Motor neuron (in vitro differentiated cells): Measurements from ENCODE around the gene MEI1. TPM values are rescaled to one million over a fixed set of nuclear protein-coding genes. Genes with fewer than 3 reads are reported as not detected.
"Not testable (repeated sequence)": the region's sequence is repeated elsewhere in the genome, so short reads cannot be mapped to it uniquely, and the experiment has no call there.

Source experiments
- ATAC-seq, 8 experiments: fragments of 200-7000 bp; cut with Tn5 transposase; replicated peaks in 6 of 8; 2 replicates each; pipeline ENCODE4 v1.8.0; 2021; ENCODE audit warnings: mild to moderate bottlenecking in 8 of 8, moderate library complexity in 8 of 8
- H3K27ac ChIP-seq, 2 donors: fragments of 250-450 bp; sonication (Bioruptor Pico); 2 replicates each; pipeline ENCODE4 v1.9.0; 2021; ENCODE audit warnings: antibody characterized with exemption in 2 of 2, mild to moderate bottlenecking in 2 of 2, moderate library complexity in 1 of 2
- H3K4me1 ChIP-seq, 2 donors: fragments of 250-450 bp; sonication (Bioruptor Pico); replicated peaks in 1 of 2; 2 replicates each; pipeline ENCODE4 v1.6.1; 2021; ENCODE audit warnings: antibody characterized with exemption in 2 of 2, mild to moderate bottlenecking in 2 of 2, moderate library complexity in 1 of 2
- H3K4me3 ChIP-seq, 5 donors: fragments of 250-450 bp; sonication (Bioruptor Pico); 2 replicates each; pipeline ENCODE4 v1.9.0; 2021; ENCODE audit warnings: antibody characterized with exemption in 5 of 5, mild to moderate bottlenecking in 5 of 5, moderate library complexity in 4 of 5
- WGBS, 10 experiments: fragments of 450-650 bp; shearing (Covaris generic); methylation state at CpG; one replicate each; pipeline ENCODE4 v1.0.0; 2022; 5-methylcytosine and 5-hydroxymethylcytosine counted together
- in situ Hi-C, 9 experiments: fragments of 400-800 bp; cut with MboI; loops; one replicate each; pipeline ENCODE4 v1.15.0; 2021; ENCODE audit warnings: low sequenced_read_pairs in 9 of 9, low pct_unique_long_range_greater_than_20kb in 2 of 9; ENCODE audit not compliant: unreplicated experiment in 9 of 9
- total RNA-seq, 8 experiments: library from RNA; unstranded; fragments of 300-600 nt; gene quantifications; 2 replicates each; pipeline versions ENCODE4 v1.2.3 to v1.2.4, GENCODE V29; 2022

MEI1 gene
- total RNA-seq, 8 experiments from 2014 or later, result 0.11 to 3.5 (median 2.1) TPM; not detected in 1

- Histone ChIP-seq H3K27ac (peak within 1 kb of the TSS; percentile 95), H3K4me3 (peak within 1 kb of the TSS; percentile 67 to 91 (median 70)), H3K4me1 (peaks cover 15 to 22% of the 10 kb centered on the region in 2 donors)
- WGBS, 10 experiments, result 2 to 4% methylated on average over 5 to 9 of the region's 75 CpGs; no CpG with 5 or more reads in 8 of the 10 experiments
- peak; percentile 90 to 93 (median 91) for ATAC-seq
- in situ Hi-C loops, result no loop called here
Measured at GRCh38 chr22:41832553-41833368, 133.5 kb downstream of the MEI1 start, which contains the start of gene SREBF2. TSS of gene SREBF2 (plus strand) at chr22:41833105. CDS start at chr22:41833271, 166 bp downstream.

- 0 to 1% (median 0%) methylated on average over 1 to 18 of the region's 86 CpGs; no CpG with 5 or more reads in 5 of the 10 experiments for WGBS, 10 experiments
Measured at GRCh38 chr22:41833369-41834004, 134.2 kb downstream of the MEI1 start.

GRCh38 chr22:41834005-41834944 lies 135.0 kb downstream of the MEI1 start:
- Histone ChIP-seq H3K4me3 (peak overlapping the region; percentile 67 to 91 (median 70)), H3K27ac (peak overlapping the region; percentile 93 to 95), H3K4me1 (peaks cover 18 to 28% of the 10 kb centered on the region in 2 donors)
- in situ Hi-C loops, result no loop called here
- 0 to 27% (median 3%) methylated on average over 1 to 9 of the region's 14 CpGs; no CpG with 5 or more reads in 1 of the 10 experiments for WGBS, 10 experiments
- ATAC-seq, result no peak

More at GRCh38 chr22:41833369-41834004, 134.2 kb downstream of the MEI1 start:
- Histone ChIP-seq H3K4me3 (peak overlapping the region; percentile 67 to 91 (median 70)), H3K27ac (peak overlapping the region; percentile 93 to 95), H3K4me1 (peaks cover 18 to 24% of the 10 kb centered on the region in 2 donors)
- in situ Hi-C loops, result no loop called here
- peak; percentile 2 to 13 (median 6) for ATAC-seq

GRCh38 chr22:41835462-41835861 lies 136.2 kb downstream of the MEI1 start:
- ATAC-seq, H3K4me3 ChIP-seq, in situ Hi-C loops, H3K27ac ChIP-seq: not testable (repeated sequence)
- peaks cover 18 to 35% of the 10 kb centered on the region in 2 donors for H3K4me1 ChIP-seq
- 97 to 100% (median 100%) methylated on average over 1 to 4 of the region's 8 CpGs; no CpG with 5 or more reads in 6 of the 10 experiments for WGBS, 10 experiments

GRCh38 chr22:41836551-41836950 lies 137.2 kb downstream of the MEI1 start:
- no peak for ATAC-seq
- Histone ChIP-seq H3K27ac (no peak overlapping the region), H3K4me1 (peaks cover 18 to 31% of the 10 kb centered on the region in 2 donors), H3K4me3 (no peak overlapping the region)
- WGBS, 10 experiments, result 73 to 100% (median 100%) methylated on average over 1 to 2 of the region's 2 CpGs; no CpG with 5 or more reads in 1 of the 10 experiments
- in situ Hi-C loops, result no loop called here

- in situ Hi-C loops, result no loop called here
- 67 to 100% (median 100%) methylated on average over 1 of the region's 1 CpG; no CpG with 5 or more reads in 7 of the 10 experiments for whole genome bisulfite sequencing, 10 experiments
- H3K4me1 ChIP-seq, result peaks cover 10 to 26% of the 10 kb centered on the region in 2 donors
- ATAC-seq, result no peak
- peak overlapping the region in 1 of 2 donors; percentile 23 for H3K27ac ChIP-seq
- no peak overlapping the region for H3K4me3 ChIP-seq
Measured at GRCh38 chr22:41838842-41839618, 139.7 kb downstream of the MEI1 start.

- ATAC-seq, result no peak
- no peak overlapping the region for H3K4me3 ChIP-seq
- WGBS, 10 experiments, result 20 to 100% (median 92%) methylated on average over 1 to 5 of the region's 5 CpGs; no CpG with 5 or more reads in 4 of the 10 experiments
- in situ Hi-C loops, result no loop called here
- H3K27ac ChIP-seq, result no peak overlapping the region
- peaks cover 11 to 33% of the 10 kb centered on the region in 2 donors for H3K4me1 ChIP-seq
Measured at GRCh38 chr22:41840216-41840615, 140.9 kb downstream of the MEI1 start.

- no peak overlapping the region for H3K27ac ChIP-seq
- WGBS, 10 experiments, result 19 to 100% (median 93%) methylated on average over 1 to 3 of the region's 3 CpGs; no CpG with 5 or more reads in 1 of the 10 experiments
- no peak overlapping the region for H3K4me3 ChIP-seq
- in situ Hi-C loops, result no loop called here
- peaks cover 19 to 33% of the 10 kb centered on the region in 2 donors for H3K4me1 ChIP-seq
- ATAC-seq, result peak in 3 of 8 experiments; percentile 48 to 79 (median 60)
Measured at GRCh38 chr22:41841085-41841712, 141.9 kb downstream of the MEI1 start.

GRCh38 chr22:41842996-41843970 lies 144.0 kb downstream of the MEI1 start:
- H3K4me3 ChIP-seq, result no peak overlapping the region
- no peak for ATAC-seq
- in situ Hi-C loops, result no loop called here
- H3K27ac ChIP-seq, result no peak overlapping the region
- WGBS, 10 experiments, result 82 to 100% (median 95%) methylated on average over 2 to 8 of the region's 8 CpGs; no CpG with 5 or more reads in 1 of the 10 experiments
- H3K4me1 ChIP-seq, result peaks cover 21 to 43% of the 10 kb centered on the region in 2 donors

- in situ Hi-C loops, result no loop called here
- ATAC-seq, result no peak
- H3K27ac ChIP-seq, result no peak overlapping the region
- peaks cover 21 to 36% of the 10 kb centered on the region in 2 donors for H3K4me1 ChIP-seq
- WGBS, 10 experiments, result 43% methylated on average over 1 of the region's 1 CpG; no CpG with 5 or more reads in 9 of the 10 experiments
- no peak overlapping the region for H3K4me3 ChIP-seq
Measured at GRCh38 chr22:41844036-41844435, 144.7 kb downstream of the MEI1 start.
